ENCODE results near the gene C2orf66. TPM values are rescaled to one million over a fixed set of nuclear protein-coding genes. Genes with fewer than 3 reads are reported as not detected.

The C2orf66 gene
- 0.06 and 0.08 TPM in 2 replicates for total RNA-seq (2014; rRNA removed; shearing (Covaris generic))

DNA sequence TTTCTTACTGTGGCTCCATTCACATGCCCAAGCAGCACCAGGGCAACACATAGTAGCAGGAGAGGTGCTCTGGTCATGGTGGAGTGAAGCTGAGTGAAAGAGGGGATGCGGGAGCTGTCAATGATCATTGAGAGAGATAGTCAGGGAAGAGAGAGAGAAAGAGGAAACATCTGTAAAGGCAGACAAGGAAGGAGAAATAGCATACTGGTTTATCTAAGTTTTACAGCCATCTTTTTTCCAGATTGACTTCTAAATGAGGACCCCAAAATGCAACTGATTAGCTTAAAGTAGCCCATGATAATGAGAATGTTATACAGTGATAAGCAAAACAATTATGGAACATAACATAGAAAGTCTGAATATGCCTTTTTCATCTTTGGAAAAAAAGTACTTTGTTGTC is at the start of gene C2orf66:
C2orf66 (minus strand) TSS at position 96 of the 400 bp plus-strand sequence; CDS start at position 77, 19 bp downstream.
- no peaks in the 10 kb centered on the region for H3K9me3 ChIP-seq (replicated peaks)
- DNase-seq, result no peak
- no peak within 1 kb of the TSS for H3K27ac ChIP-seq
- H3K4me3 ChIP-seq, result no peak within 1 kb of the TSS
- H3K36me3 ChIP-seq, result no peaks in the 10 kb centered on the region
- peaks cover 8% of the 10 kb centered on the region; the same call in 1 of the 2 replicates for H3K4me1 ChIP-seq
- H3K27me3 ChIP-seq, result no peaks in the 10 kb centered on the region

DNA sequence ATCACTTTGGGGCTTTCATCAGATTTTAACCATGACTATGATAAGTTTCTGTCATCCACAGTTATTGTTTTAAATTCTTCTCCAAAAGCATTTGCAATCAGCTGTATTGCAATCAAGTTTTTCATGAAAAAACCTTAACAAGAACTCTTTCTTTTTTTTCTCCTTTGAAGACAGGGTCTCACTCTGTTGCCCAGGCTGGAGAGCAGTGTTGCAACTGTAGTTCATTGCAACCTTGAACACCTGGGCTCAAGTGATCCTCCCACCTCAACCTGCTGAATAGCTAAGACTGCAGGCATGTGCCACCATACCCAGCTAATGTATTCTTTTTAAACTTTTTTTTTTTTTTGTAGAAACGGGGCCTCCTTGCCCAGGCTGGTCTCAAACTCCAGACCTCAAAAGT is 45.5 kb upstream of the C2orf66 start:
- H3K9me3 ChIP-seq (replicated peaks), result no peaks in the 10 kb centered on the region
- no peak overlapping the region for H3K4me3 ChIP-seq
- H3K4me1 ChIP-seq, result no peaks in the 10 kb centered on the region
- DNase-seq, result no peak
- H3K27ac ChIP-seq, result no peak overlapping the region
- H3K36me3 ChIP-seq, result peaks cover 2% of the 10 kb centered on the region; the same call in 1 of the 2 replicates
- H3K27me3 ChIP-seq, result no peaks in the 10 kb centered on the region

DNA sequence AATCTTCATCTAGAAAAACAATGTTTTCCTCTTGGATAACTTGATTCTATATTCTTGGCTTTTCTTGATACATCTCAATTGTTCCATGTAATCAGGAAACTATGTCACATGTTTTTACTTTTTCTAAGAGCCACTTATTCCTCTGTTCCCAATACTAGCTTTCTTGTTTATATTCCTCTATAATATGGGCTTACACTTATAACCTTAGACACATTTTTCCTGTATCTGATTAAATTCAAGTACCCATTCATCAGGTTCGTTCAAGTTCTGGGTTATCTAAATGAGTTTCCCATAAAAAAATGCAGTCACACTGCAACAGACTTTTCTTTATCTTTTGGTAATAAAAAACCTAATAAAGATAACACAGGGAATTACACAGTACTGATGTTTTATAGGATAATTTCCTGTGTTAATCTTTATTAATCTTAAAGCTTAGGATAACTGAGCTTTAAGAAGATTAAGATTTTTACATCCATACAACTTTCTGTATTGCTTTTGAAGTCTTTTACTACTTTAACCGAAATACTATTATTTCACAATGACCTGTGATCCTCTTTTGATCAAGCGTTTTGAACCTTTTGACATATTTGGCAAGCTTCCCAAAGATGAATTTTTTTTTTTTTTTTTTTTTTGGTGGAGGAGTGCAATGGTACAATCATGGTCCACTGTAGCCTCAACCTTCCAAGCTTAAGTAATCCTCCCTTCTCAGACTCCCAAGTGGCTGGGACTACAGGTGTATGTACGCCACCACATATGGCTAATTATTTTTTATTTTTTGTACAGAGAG is 44.3 kb upstream of the C2orf66 start:
- no peak for DNase-seq
- no peaks in the 10 kb centered on the region for H3K9me3 ChIP-seq (replicated peaks)
- H3K36me3 ChIP-seq, result 0 out of 2 replicates have a peak, but pooled peaks cover 2% of the 10 kb centered on the region
- no peaks in the 10 kb centered on the region for H3K4me1 ChIP-seq
- H3K27me3 ChIP-seq, result no peaks in the 10 kb centered on the region
- H3K4me3 ChIP-seq, result no peak overlapping the region
- no peak overlapping the region for H3K27ac ChIP-seq

DNA sequence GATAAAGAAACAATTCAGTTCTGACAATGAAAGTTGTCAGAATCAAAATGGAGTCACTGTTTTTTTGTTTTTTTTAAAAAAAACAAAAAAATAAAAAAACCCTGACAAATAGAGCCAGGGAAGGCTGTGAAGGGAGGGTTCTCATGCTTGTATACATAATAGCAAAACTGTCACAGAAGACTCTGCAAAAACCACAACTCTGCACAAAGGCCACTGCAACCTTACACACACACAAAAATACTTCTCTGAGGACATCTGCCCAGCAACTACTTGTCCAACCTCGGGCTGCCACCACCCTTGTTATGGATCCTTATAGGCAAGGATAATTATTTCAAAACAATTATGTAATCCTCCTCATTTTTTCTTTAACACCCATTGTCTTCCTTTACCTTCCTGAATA is 41.9 kb upstream of the C2orf66 start:
- Histone ChIP-seq H3K4me1 (no peaks in the 10 kb centered on the region), H3K4me3 (no peak overlapping the region), H3K9me3 (replicated peaks) (no peaks in the 10 kb centered on the region), H3K27ac (no peak overlapping the region), H3K36me3 (no peaks in the 10 kb centered on the region), H3K27me3 (no peaks in the 10 kb centered on the region)
- no peak for DNase-seq

DNA sequence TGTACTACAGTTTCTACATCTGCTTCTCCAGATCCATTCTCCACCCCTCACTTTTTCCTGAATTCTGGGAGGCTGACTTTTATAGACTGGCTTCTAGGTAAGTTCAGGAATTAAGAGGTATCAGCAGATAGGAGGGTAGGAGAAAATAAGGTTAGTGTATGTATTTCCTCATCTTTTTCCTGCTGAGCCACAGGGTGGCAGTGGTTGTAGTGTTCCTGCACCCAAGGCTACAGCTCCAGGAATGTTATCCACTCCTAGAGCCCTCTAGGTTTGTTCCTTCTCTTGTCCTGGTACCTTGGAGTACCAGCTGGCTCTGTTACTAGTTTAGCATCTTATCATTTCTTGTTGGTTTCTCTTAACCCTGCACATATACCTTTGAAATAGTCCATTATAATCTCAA is 40.7 kb upstream of the C2orf66 start:
- Histone ChIP-seq H3K4me1 (no peaks in the 10 kb centered on the region), H3K27me3 (no peaks in the 10 kb centered on the region), H3K4me3 (no peak overlapping the region), H3K27ac (no peak overlapping the region), H3K36me3 (peaks cover 4% of the 10 kb centered on the region; the same call in 1 of the 2 replicates), H3K9me3 (replicated peaks) (no peaks in the 10 kb centered on the region)
- peak in 1 of 2 experiments; percentile 23 for DNase-seq

DNA sequence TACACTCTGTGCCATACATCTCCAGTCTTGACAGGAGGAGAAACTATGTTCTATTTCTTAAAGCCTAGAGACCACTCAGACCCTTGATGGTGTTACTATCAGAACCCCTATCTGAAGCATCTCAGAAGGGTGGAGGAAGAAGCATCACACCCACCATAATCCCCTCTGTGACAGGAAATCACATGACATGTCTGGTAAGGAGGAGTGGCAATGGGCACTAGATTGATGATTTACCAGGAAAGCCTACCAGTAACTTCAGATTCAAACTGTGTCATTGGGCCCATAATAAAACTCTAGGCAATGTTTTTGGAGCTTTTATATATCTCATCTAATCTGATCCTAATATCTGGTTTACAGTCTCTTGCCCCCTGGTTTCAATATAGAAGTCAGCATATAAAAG is 37.1 kb upstream of the C2orf66 start:
- Histone ChIP-seq H3K27ac (no peak overlapping the region), H3K36me3 (peaks cover 10% of the 10 kb centered on the region; the same call in 1 of the 2 replicates), H3K9me3 (replicated peaks) (no peaks in the 10 kb centered on the region), H3K27me3 (no peaks in the 10 kb centered on the region), H3K4me3 (no peak overlapping the region), H3K4me1 (no peaks in the 10 kb centered on the region)
- DNase-seq, result no peak

DNA sequence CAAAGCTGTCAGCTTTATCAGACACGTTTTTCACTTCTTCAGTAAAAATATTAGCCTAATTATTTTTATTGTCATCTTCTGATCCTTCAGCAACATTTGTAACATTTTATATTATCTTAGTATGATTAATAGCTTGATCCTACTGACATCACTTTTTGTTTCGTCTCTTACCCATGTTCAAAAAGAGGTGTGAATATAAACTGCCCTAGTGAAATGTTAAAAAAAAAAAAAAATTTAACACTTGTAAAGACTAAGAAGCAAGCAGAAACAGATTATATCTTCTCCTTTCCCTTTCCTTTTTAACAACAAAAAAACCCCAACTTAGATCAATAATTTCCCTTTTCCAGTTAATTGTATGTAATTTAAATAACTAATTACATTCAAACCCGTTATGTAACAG is 36.2 kb upstream of the C2orf66 start:
- no peak overlapping the region for H3K27ac ChIP-seq
- DNase-seq, result no peak
- no peaks in the 10 kb centered on the region for H3K4me1 ChIP-seq
- no peaks in the 10 kb centered on the region for H3K27me3 ChIP-seq
- H3K4me3 ChIP-seq, result no peak overlapping the region
- H3K36me3 ChIP-seq, result peaks cover 17% of the 10 kb centered on the region
- H3K9me3 ChIP-seq (replicated peaks), result no peaks in the 10 kb centered on the region

DNA sequence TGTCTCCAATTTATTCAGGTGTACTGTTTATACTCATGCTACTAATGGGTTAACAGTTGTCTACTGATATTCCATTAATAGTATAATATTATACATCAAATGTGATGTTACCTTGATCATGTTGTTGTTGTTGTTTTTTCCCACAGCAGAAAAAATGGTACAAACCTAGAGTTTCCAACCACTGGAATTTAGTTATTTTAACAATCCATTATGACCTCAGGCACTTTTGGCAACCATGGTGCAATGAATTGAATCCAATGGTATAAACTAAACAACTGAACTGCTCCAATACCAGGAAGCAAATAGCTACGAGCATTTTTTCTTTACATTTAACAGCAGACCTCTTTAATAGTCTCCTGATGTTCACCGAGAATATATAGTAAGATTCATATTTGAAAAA is 31.0 kb upstream of the C2orf66 start:
- Histone ChIP-seq H3K27ac (no peak overlapping the region), H3K36me3 (peaks cover 25% of the 10 kb centered on the region), H3K27me3 (no peaks in the 10 kb centered on the region), H3K4me1 (no peaks in the 10 kb centered on the region), H3K4me3 (no peak overlapping the region), H3K9me3 (replicated peaks) (no peaks in the 10 kb centered on the region)
- DNase-seq, result no peak

DNA sequence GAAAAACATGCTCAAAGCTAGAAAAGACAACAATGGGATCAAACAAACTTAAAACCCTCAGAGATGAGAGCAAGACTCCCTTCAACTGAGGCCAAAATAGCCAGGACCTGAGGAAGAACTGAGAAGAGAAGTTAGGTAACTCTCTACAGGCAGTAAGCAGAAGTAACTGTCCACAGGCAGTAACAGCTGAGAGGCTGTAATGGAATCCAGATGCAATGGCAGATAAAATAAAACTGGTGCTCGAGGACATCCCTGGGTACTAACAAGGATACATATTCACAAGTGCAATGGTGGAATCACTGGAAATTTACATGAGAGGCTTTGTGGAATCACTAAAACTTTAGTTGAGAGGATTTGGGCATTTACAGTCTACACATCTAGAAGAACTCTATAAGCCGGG is 30.4 kb upstream of the C2orf66 start:
- DNase-seq, result no peak
- peaks cover 25% of the 10 kb centered on the region for H3K36me3 ChIP-seq

DNA sequence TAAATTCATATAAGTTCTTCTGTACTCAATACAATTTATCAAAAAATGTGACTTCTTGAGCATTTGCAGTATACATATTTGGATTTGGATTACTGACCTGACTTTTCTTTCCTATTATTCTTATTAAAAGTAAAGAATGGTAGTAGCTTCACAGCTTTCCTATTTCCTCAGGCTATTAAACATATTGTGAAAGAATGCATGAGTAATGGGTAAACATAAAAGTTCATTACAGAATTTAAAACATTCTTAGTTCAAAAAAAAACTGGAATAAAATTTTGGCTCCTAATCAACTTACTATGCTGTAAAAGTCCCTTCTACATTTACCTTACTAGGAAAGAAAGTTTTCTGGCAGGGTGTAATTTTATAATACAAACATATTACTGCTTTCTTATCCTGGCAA is 27.3 kb upstream of the C2orf66 start:
- Histone ChIP-seq H3K27me3 (no peaks in the 10 kb centered on the region), H3K4me3 (no peak overlapping the region), H3K9me3 (replicated peaks) (no peaks in the 10 kb centered on the region), H3K27ac (no peak overlapping the region), H3K4me1 (no peaks in the 10 kb centered on the region), H3K36me3 (peaks cover 19% of the 10 kb centered on the region)
- no peak for DNase-seq

More for the DNA sequence above, 30.4 kb upstream of the C2orf66 start:
- Histone ChIP-seq H3K27ac (no peak overlapping the region), H3K9me3 (replicated peaks) (no peaks in the 10 kb centered on the region), H3K27me3 (no peaks in the 10 kb centered on the region), H3K4me1 (no peaks in the 10 kb centered on the region), H3K4me3 (no peak overlapping the region)

DNA sequence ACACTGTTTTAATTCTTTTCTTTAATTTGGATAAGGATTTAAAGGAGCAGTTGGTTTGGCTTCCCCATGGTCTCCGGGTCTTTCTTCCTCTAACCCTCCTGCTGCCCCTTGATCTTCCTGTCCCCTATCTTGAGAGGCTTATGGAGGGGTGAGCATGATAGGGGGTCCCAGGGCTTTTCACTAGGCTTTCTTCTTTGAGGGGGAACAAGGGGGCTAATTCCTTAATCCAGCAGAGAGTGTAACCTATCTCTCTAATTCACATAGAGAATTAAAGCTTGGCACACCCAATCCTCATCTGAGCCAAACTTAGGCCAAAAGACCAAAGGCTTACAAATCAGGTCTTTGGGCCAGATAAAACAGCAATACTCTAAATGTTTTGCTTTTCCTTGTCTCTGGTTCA is 21.5 kb upstream of the C2orf66 start:
- Histone ChIP-seq H3K9me3 (replicated peaks) (no peaks in the 10 kb centered on the region), H3K27ac (no peak overlapping the region), H3K27me3 (no peaks in the 10 kb centered on the region), H3K4me1 (no peaks in the 10 kb centered on the region), H3K4me3 (no peak overlapping the region), H3K36me3 (peaks cover 4% of the 10 kb centered on the region; the same call in 1 of the 2 replicates)
- DNase-seq, result no peak

DNA sequence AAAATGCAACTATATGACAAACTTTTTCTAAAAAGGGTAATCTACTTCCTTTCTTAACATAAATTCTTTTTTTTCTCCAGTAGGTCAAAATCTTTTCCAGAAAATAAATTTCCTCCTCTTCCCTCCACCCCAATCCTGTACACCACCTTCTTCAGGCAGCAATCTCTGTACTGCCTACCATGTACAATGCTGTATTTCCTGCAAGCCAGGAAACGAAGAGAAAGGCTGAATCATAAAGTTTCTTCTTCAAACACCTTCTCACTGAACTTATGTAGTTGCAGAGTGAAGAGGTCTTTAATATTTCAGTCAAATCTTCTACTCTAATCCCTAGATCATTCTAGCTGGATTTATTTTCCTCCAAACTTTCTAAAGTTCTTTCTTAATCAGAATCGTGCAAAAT is 18.2 kb upstream of the C2orf66 start:
- Histone ChIP-seq H3K27ac (no peak overlapping the region), H3K4me1 (no peaks in the 10 kb centered on the region), H3K9me3 (replicated peaks) (no peaks in the 10 kb centered on the region), H3K4me3 (no peak overlapping the region), H3K36me3 (no peaks in the 10 kb centered on the region), H3K27me3 (no peaks in the 10 kb centered on the region)
- no peak for DNase-seq

DNA sequence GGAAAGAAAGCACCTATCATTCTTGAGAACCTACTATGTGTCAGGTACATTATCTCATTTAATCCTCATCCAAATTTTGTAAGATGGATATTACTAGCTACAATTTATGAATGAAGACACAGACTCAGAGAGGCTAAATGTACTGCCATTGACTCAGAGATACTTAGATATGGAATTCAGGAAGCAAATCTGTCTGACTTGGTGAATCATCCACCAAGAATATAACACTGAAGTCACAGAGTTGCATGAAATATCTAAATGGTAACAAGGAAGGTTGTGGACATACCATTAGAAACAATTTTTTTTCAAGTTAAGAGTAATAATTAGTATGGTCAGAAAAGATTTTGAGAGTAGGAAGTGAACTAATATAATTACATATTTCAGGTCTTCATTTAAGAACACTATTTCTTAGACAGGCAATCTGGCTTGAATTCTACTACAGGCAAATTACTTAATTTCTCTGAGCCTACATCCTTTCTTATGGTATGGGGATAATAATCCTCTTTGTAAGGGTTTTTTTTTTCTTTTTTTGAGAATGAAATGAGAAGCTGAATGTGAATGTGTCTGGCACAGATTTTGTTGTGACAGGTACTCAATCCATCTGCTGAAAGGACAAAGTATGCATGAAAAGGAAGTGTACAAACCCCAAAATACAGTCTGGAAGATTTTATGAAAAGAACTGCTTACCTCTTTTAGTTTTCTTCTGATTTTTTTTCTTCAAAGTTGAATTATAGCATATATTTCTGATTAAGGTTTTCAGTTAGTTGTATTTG is 14.8 kb upstream of the C2orf66 start:
- Histone ChIP-seq H3K4me3 (no peak overlapping the region), H3K27ac (no peak overlapping the region), H3K9me3 (replicated peaks) (no peaks in the 10 kb centered on the region), H3K27me3 (no peaks in the 10 kb centered on the region), H3K36me3 (no peaks in the 10 kb centered on the region), H3K4me1 (no peaks in the 10 kb centered on the region)
- DNase-seq, result no peak

DNA sequence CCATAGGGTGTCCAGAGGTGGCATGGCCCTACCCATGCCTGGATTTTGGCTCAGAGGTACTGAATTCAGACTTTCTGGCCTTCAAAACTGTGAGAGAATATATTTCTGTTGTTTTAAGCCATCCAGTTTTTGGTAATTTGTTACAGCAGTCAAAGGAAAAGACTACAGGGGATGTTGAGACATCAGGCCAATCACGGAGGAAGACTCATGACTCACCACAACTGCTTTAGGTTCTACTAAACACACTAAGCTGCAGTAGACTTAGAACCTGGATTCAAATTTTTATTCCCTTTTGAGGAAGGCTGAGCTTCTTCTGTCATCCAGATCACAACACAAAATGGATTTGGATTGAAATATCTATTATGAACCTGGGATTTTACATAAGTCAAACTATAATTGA is 12.0 kb upstream of the C2orf66 start:
- Histone ChIP-seq H3K27ac (no peak overlapping the region), H3K27me3 (no peaks in the 10 kb centered on the region), H3K4me3 (no peak overlapping the region), H3K9me3 (replicated peaks) (no peaks in the 10 kb centered on the region; the same call in 1 of the 2 replicates), H3K36me3 (no peaks in the 10 kb centered on the region), H3K4me1 (no peaks in the 10 kb centered on the region)
- no peak for DNase-seq

DNA sequence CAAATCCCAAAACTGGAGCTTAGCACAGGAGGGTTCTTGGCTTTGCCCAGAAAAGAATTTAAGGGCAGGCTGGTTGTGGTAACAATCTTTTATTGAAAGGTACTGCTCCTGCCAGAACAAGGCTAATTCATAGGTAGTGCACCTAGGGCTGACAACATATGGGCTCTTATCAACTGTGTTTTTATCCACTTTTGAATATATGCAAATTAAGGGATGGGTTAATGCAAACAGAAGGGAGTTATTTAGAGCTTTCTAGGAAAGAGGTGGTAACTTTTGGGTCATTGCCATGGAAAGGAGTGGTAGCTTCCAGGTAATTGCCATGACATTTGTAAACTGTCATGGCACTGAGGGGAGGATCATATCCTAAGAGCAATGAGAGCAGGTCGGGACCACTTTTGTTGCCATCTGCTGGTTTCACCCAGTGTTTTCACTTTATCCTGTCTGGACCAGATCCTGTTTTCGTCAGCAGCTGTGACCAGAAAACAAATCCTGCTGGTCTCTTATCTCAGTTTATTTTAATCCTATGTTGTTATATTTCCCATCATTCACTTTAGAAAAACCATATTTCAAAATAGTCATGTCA is 981 bp downstream of the C2orf66 start:
- Histone ChIP-seq H3K4me1 (peaks cover 8% of the 10 kb centered on the region; the same call in 1 of the 2 replicates), H3K9me3 (replicated peaks) (no peaks in the 10 kb centered on the region), H3K27ac (no peak overlapping the region), H3K4me3 (no peak overlapping the region), H3K27me3 (no peaks in the 10 kb centered on the region), H3K36me3 (no peaks in the 10 kb centered on the region)
- DNase-seq, result peak; percentile 26 to 62
